ENCODE measurements around the gene PLEKHG4B.

Gene PLEKHG4B

GRCh38 chr5:73768-74502 lies 18.0 kb upstream of the PLEKHG4B start:
- DNase-seq (ENCODE audit: low read depth) = no peak
- H3K4me3 ChIP-seq (ENCODE audit: low read depth, low read length) = no peak overlapping the region
- no peak for TF ChIP-seq CTCF (IDR thresholded peaks at IDR 0.05; ENCODE audit: low read depth, low read length, missing control alignments)
- in situ Hi-C loops (cut with HindIII; ENCODE audit: low sequenced_read_pairs) = no loop called here

- no peak for DNase-seq (ENCODE audit: low read depth)
- no peak overlapping the region for H3K4me3 ChIP-seq (ENCODE audit: low read depth, low read length)
- in situ Hi-C loops (cut with HindIII; ENCODE audit: low sequenced_read_pairs) = no loop called here
- no peak for TF ChIP-seq CTCF (IDR thresholded peaks at IDR 0.05; ENCODE audit: low read depth, low read length, missing control alignments)
Observed at GRCh38 chr5:74503-75109, 17.4 kb upstream of the PLEKHG4B start.

- H3K4me3 ChIP-seq (ENCODE audit: low read depth, low read length) = no peak overlapping the region
- in situ Hi-C loops (cut with HindIII; ENCODE audit: low sequenced_read_pairs) = no loop called here
- DNase-seq (ENCODE audit: low read depth) = no peak
- no peak for TF ChIP-seq CTCF (IDR thresholded peaks at IDR 0.05; ENCODE audit: low read depth, low read length, missing control alignments)
Observed at GRCh38 chr5:75331-76320, 16.3 kb upstream of the PLEKHG4B start.

GRCh38 chr5:76358-77169 lies 15.4 kb upstream of the PLEKHG4B start:
- TF ChIP-seq CTCF (IDR thresholded peaks at IDR 0.05; ENCODE audit: low read depth, low read length, missing control alignments) = no peak
- in situ Hi-C loops (cut with HindIII; ENCODE audit: low sequenced_read_pairs) = no loop called here
- no peak for DNase-seq (ENCODE audit: low read depth)
- H3K4me3 ChIP-seq (ENCODE audit: low read depth, low read length) = no peak overlapping the region

GRCh38 chr5:77170-77501 lies 14.8 kb upstream of the PLEKHG4B start:
- in situ Hi-C loops (cut with HindIII; ENCODE audit: low sequenced_read_pairs) = no loop called here
- H3K4me3 ChIP-seq (ENCODE audit: low read depth, low read length) = no peak overlapping the region
- DNase-seq (ENCODE audit: low read depth) = no peak
- TF ChIP-seq CTCF (IDR thresholded peaks at IDR 0.05; ENCODE audit: low read depth, low read length, missing control alignments) = no peak

GRCh38 chr5:77546-77945 lies 14.4 kb upstream of the PLEKHG4B start:
- H3K4me3 ChIP-seq (ENCODE audit: low read depth, low read length) = no peak overlapping the region
- in situ Hi-C loops (cut with HindIII; ENCODE audit: low sequenced_read_pairs) = no loop called here
- no peak for DNase-seq (ENCODE audit: low read depth)
- no peak for TF ChIP-seq CTCF (IDR thresholded peaks at IDR 0.05; ENCODE audit: low read depth, low read length, missing control alignments)

Data from astrocyte of the cerebellum (primary cell).